Hepatic stellate cell (primary cell): Measurements from ENCODE around the gene COL23A1.

Experiments
- DNase-seq: peaks from one replicate; pipeline ENCODE4 v3.0.0; 2011; ENCODE audit warnings: low spot score

COL23A1 gene

GRCh38 chr5:178554311-178554710 is 35.9 kb downstream of the COL23A1 start:
- no peak for DNase-seq

- no peak for DNase-seq
These were observed 36.7 kb downstream of the COL23A1 start for GRCh38 chr5:178553517-178553916.

GRCh38 chr5:178551468-178551867 is 38.7 kb downstream of the COL23A1 start:
- no peak for DNase-seq

DNA sequence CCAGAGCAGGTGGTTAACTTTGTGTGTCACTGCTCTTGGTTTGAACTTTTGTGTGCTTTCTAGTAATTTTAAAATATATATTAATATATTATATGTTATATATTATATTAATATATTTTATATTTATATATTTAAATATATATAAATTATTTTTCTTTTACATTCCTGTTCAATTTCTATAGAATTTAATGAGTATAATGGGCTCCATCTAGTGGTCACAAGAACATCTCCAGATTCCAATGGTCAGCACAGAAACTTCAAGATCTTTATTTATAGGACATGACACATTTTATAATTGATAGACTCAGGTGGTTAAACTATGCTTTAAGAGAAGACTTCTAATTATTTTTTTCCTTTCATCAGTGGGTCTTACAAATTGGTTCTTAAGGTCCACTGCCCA is 39.1 kb downstream of the COL23A1 start:
- DNase-seq, result peak; percentile 30

DNA sequence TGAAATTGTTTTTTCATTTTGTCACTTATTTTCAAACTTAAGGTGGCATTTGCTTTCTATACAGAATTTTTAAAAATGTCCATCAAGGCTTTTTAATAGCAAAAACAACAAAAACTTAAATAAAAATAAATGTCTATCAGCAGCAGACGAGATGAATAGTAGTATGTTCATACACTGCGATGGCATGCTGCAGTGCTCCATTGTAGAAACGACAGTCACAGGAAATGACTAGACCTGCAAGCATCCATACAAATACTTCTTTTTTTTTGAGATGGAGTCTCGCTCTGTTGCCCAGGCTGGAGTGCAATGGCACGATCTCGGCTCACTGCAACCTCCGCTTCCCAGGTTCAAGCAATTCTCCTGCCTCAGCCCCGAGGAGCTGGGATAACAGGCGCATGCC is 41.4 kb downstream of the COL23A1 start:
- DNase-seq, result no peak

GRCh38 chr5:178547753-178548415 is 42.3 kb downstream of the COL23A1 start:
- DNase-seq, result no peak

DNA sequence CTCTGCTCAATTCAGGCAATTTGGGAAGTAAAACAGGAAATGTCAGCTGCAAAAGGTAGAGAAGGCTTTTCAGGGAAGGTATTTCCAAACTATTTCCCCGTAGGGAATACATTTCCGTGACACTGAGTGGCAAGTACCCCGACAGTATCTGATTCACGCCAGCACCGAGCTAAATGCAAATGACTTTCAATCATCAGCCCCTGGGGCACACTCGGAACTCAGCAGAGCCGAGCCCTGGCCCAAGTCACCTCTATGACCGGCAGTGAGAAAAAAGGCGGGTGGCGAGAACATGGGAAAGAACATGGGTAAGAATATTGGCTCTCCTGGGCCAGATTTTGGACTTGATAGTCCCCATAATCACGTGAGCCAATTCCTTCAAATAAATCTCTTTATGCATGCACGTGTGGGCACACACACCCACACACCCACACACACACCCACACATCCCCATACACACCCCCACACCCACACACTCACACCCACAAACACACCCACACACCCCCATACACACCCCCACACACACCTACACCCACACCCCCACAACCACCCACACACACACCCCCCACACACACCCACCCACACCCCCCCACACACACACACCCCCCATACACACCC is 43.0 kb downstream of the COL23A1 start:
- DNase-seq, result no peak

DNA sequence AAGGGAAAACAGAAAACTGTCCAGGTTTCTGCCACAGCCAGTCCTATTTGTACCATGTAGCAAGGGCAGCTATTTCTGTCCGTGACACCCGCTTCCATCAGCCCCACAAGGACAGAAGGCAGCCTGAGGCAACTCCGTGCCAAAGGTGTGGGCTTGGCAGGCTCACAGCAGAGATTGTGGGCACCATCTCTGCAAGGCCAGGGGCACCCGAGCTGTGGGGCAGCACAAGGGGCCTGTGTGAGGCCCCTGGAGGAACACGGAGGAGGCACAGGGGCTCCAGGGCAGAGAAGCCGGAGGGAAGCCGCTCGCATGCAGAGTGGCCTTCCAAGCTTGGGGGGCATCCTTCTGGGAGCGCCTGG is 43.5 kb downstream of the COL23A1 start:
- DNase-seq, result no peak

DNA sequence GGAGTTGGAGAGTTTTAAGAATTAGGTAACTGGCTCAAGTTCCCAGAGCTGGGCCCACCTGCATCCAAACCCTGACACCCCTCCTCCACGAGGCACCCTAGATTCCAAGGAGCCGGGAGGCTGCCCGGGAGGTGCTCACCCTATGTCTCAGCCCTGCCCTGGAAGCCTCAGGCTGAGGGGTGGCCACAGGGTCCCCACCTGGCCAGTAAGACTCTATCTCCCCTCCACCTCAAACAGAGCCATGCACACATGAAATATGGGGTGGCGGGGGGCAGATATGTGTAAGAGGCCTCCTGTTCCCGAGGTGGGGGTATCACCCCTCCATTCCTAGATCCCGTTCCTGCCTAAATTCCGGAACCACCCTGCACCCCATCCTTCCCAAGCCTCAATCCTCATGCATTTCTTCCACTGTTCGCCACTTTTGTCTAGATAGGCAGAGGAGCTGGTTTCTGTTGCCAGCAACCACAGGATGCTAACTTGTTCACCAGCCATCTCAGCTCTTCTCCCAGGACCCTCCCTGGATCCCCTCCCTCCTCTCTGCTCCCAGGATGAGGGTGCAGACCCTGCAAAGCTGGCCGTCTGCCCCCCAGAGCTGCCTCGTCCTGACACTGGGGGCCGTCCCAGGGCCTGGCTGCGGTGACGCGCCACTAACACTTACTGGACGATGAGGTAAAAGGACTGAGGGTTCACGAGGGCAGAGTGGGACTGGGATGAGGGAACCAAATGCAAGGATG is 44.1 kb downstream of the COL23A1 start:
- no peak for DNase-seq

DNA sequence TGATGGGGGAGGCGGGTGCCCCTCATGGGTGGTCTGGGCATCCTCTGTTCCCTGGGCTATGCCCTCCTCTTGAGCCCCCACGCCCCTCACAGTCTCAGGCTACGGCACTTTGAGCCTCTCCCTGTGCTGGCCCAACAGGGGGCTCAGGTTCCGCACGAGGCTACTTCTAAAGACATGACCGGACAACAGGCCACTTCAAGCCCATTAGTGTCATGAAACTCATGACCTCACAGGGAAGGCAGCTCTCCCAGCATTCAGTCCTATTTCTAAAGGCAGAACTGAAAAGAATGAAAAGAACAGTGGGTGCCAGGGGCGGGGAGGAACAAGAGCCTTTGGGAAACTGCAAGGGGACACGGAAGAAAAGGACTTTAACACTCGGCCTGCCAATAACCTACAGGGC is 45.0 kb downstream of the COL23A1 start:
- no peak for DNase-seq

DNA sequence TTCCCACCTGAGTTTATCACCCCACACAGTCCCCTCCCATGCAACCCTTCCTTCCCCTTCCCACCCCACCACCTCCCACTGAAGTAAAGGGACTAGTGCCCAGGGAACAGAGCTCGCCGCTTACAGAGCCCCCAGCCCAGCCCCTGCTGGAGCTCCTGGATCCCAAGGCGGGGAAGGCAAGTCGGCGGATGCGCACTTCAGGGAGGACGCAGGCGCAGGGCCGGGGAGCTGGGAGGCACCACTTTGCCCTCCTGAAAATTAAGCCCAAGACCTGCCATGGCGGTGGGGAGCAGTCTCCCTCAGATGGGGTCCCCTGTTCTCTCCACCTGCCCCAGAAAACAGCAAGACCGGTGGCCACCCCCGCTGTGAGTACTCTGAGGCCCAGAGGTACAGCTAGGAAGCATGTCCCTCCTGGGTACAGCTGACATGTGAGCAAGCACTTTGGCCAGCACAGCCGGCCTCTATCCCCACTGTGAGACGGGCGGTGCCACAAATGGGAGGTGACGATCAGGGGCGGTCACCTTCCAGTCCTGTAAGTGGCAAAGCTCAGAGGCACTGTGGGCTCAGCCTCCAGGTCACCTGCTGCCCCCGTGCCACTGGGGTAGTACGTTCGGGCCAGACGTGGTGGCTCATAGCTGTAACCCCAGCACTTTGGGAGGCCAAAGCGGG is 45.9 kb downstream of the COL23A1 start:
- DNase-seq, result no peak

- no peak for DNase-seq
These were observed 47.7 kb downstream of the COL23A1 start for GRCh38 chr5:178542455-178542854.

DNA sequence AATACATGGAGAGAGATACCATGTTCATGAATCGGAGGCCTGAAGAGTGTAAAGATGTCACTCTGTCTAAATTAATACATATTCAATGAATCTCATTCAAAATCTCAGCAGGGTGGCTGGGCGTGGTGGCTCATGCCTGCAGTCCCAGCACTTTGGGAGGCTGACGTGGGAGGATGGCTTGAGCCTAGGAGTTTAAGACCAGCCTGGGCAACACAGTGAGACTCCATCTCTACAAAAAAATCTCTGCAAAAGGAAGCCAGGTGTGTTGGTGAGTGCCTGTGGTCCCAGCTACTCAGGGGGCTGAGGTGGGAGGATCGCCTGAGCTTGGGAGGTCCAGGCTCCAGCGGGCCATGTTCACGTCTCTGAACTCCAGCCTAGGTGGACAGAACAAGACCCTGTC is 49.7 kb downstream of the COL23A1 start:
- no peak for DNase-seq

- DNase-seq, result no peak
These were observed 51.4 kb downstream of the COL23A1 start for GRCh38 chr5:178538741-178539229.

GRCh38 chr5:178537467-178538371 is 52.5 kb downstream of the COL23A1 start:
- no peak for DNase-seq

DNA sequence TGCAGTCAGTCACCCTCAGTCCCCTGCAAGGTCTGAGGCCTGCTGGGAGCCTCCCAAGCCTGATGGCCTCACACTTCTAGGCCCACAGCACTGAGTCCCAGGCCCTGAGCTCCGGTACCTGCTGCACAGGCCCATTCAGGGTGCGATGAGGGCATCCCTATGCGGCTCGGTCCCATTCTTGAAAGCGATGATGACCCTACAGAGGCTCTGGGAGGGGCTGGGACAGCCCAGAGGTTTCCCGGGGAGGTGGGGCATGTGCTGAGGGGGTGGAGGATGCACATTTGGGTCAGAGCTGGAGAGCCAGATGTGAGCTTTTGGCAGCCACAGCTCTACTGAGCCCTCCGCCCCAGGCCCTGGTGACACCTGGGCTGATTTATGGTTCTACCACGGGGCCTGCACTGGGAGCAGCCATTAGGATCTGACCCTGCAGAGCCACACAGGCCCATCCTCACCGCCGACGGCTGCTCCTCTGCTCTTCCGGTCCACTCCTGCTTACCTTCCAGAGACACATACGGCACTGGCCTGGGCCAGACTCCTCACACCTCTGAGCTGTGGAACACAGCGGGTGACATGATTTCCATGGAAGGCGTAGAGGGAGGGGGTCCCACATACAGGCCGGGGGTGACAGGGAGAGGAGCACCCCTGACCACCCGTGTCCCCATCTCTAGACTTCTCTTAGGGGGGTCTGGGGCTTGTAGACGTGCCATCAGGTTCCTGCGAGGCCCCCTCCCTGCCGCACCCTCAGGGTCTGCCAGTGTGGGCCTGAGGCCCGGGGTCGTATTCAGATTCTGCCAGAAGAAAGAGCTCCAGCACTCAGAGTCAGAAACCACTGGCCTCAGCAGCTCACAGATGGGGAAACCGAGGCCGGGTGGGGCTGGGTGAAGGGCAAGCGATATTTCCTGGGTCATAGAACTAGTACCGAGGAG is 53.4 kb downstream of the COL23A1 start:
- DNase-seq, result no peak

DNA sequence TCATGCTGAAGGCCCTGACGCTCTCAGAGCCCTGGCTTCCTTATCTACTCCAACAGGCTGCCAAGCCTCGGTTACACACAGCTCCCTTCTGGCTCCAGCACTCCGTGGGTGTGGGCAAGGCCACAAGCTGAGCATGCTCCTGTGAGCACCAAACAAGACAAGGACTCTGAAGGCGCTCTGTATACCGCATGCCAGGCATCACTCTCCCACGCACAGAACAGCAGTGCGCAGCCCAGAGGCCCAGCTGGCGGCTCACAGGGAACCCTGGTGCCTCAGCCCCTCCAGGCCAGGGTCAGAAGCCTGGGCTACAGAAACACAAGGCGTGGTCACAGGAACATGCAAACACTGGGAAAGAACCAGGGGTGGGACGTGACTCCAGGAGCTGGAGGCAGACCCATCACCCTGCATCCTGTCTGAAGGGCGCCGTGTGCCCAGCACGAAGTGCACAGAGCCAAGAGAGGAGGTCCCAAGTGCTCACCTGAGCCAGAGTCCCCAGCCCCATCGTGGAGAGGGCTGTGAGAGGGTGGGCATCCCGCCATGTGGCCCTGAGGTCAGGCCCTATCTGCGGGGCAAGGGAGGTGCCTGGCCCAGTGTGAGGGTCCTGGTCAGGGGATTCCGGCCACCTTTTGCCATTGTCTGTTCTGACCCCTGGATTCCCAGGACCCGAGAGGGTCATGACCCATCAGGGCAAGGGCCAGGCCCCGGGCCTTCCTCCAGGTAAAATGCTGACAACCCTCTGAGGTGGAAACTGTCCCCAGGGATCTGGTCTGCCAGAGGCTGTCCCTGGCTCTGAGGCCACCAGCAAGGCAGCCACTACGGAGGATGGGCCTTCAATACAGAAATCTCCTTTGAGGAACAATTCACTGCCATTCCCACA is 54.7 kb downstream of the COL23A1 start:
- DNase-seq, result no peak

- no peak for DNase-seq
These were observed 57.1 kb downstream of the COL23A1 start for GRCh38 chr5:178533136-178533535.

GRCh38 chr5:178532666-178533065 is 57.5 kb downstream of the COL23A1 start:
- DNase-seq, result no peak

GRCh38 chr5:178532236-178532635 is 58.0 kb downstream of the COL23A1 start:
- DNase-seq, result no peak
